Measurements from ENCODE around the gene SLC2A9. TPM values are rescaled to one million over a fixed set of nuclear protein-coding genes. Genes with fewer than 3 reads are reported as not detected.

Gene SLC2A9
- total RNA-seq, 1 experiment from 2014 or later, result 3.5 TPM

GRCh38 chr4:10030972-10031667 lies 9.8 kb upstream of the SLC2A9 start:
- ChIA-PET POLR2A (no interaction called here), CTCF (no interaction called here)
- in situ Hi-C loops (cut with HindIII; ENCODE audit: low pct_unique_long_range_greater_than_20kb, low sequenced_read_pairs), result no loop called here
- no peaks in the 10 kb centered on the region for H3K9me3 ChIP-seq (ENCODE audit: control insufficient read depth, insufficient read depth, low read depth, low read length)
- no TSS peak for BruUV-seq (replicated peaks)
- H3K27ac ChIP-seq (ENCODE audit: low read length), result no peak overlapping the region
- ATAC-seq, result no peak
- no peaks in the 10 kb centered on the region for H3K27me3 ChIP-seq (ENCODE audit: control insufficient read depth, insufficient read depth, low read length)
- H3K36me3 ChIP-seq (ENCODE audit: control insufficient read depth, insufficient read depth, low read length), result no peaks in the 10 kb centered on the region
- no peak for TF ChIP-seq TCF7L2 (IDR thresholded peaks at IDR 0.05; ENCODE audit: low read depth, low read length)
- TF ChIP-seq REST (IDR thresholded peaks at IDR 0.05; ENCODE audit: insufficient read depth in 1 of 2, low read depth in 2 of 2, low read length in 1 of 2), result no peak
- no peak for TF ChIP-seq POLR2AphosphoS5 (IDR thresholded peaks at IDR 0.05; ENCODE audit: low read depth, low read length)
- intact Hi-C loops (cut with micrococcal nuclease; ENCODE audit: unreplicated experiment), result no loop called here
- no peak for DNase-seq (ENCODE audit: low read depth, low spot score)
- H3K4me3 ChIP-seq (ENCODE audit: low read depth in 2 of 2, low read length in 2 of 2), result no peak overlapping the region
- H3K4me1 ChIP-seq (ENCODE audit: control insufficient read depth, insufficient read depth, low read length), result no peaks in the 10 kb centered on the region; the same call in 1 of the 2 replicates

GRCh38 chr4:10029403-10029802 lies 8.1 kb upstream of the SLC2A9 start:
- intact Hi-C loops (cut with micrococcal nuclease; ENCODE audit: unreplicated experiment) (no loop called here), in situ Hi-C loops (cut with HindIII; ENCODE audit: low pct_unique_long_range_greater_than_20kb, low sequenced_read_pairs) (no loop called here)
- ChIA-PET POLR2A (no interaction called here), CTCF (no interaction called here)
- BruUV-seq (replicated peaks), result no TSS peak
- Histone ChIP-seq H3K27me3 (ENCODE audit: control insufficient read depth, insufficient read depth, low read length) (no peaks in the 10 kb centered on the region), H3K27ac (ENCODE audit: low read length) (no peak overlapping the region), H3K36me3 (ENCODE audit: control insufficient read depth, insufficient read depth, low read length) (no peaks in the 10 kb centered on the region), H3K9me3 (ENCODE audit: control insufficient read depth, insufficient read depth, low read depth, low read length) (no peaks in the 10 kb centered on the region), H3K4me1 (ENCODE audit: control insufficient read depth, insufficient read depth, low read length) (no peaks in the 10 kb centered on the region; the same call in 1 of the 2 replicates), H3K4me3 (ENCODE audit: low read depth in 2 of 2, low read length in 2 of 2) (no peak overlapping the region)
- no peak for DNase-seq (ENCODE audit: low read depth, low spot score)
- ATAC-seq, result no peak
- no peak for TF ChIP-seq REST (IDR thresholded peaks at IDR 0.05; ENCODE audit: insufficient read depth in 1 of 2, low read depth in 2 of 2, low read length in 1 of 2)
- no peak for TF ChIP-seq POLR2AphosphoS5 (IDR thresholded peaks at IDR 0.05; ENCODE audit: low read depth, low read length)
- TF ChIP-seq TCF7L2 (IDR thresholded peaks at IDR 0.05; ENCODE audit: low read depth, low read length), result no peak
- TF ChIP-seq SIN3A (IDR thresholded peaks at IDR 0.05; ENCODE audit: borderline replicate concordance, insufficient read depth, low read depth, low read length), result no peak
- no peak for TF ChIP-seq CTCF (IDR thresholded peaks at IDR 0.05)

Data from Panc1 (cell line).